Progenitor cell of endocrine pancreas (in vitro differentiated cells): ENCODE measurements around the gene JOSD2. TPM values are rescaled to one million over a fixed set of nuclear protein-coding genes. Genes with fewer than 3 reads are reported as not detected.

Experiments
- DNase-seq: peaks from one replicate; pipeline ENCODE4 v3.0.0; 2021; ENCODE audit warnings: low spot score; ENCODE audit not compliant: unreplicated experiment
- H3K27ac Mint-ChIP-seq: 2 replicates; pipeline ENCODE4 v1.8.0; 2021; ENCODE audit warnings: mild to moderate bottlenecking, moderate library complexity, mixed read lengths
- H3K27me3 Mint-ChIP-seq: 2 replicates; pipeline ENCODE4 v1.8.0; 2021; ENCODE audit warnings: mixed read lengths
- H3K36me3 Mint-ChIP-seq: 2 replicates; pipeline ENCODE4 v1.8.0; 2022; ENCODE audit warnings: mixed read lengths; ENCODE audit not compliant: insufficient read depth
- H3K4me1 Mint-ChIP-seq: 2 replicates; pipeline ENCODE4 v1.8.0; 2021; ENCODE audit warnings: low read depth, mixed read lengths
- H3K4me3 Mint-ChIP-seq: 2 replicates; pipeline ENCODE4 v1.8.0; 2021; ENCODE audit warnings: low read depth, mild to moderate bottlenecking, moderate library complexity, mixed read lengths
- H3K9me3 Mint-ChIP-seq: 2 replicates; pipeline ENCODE4 v1.8.0; 2021; ENCODE audit warnings: low read depth, mixed read lengths
- CTCF ChIP-seq: fragments of 200-600 bp; sonication (generic); IDR thresholded peaks from one replicate; pipeline ENCODE4 v1.5.0; 2021; ENCODE audit warnings: antibody characterized with exemption, mild to moderate bottlenecking; ENCODE audit not compliant: unreplicated experiment
- total RNA-seq: library from RNA; stranded (reverse); gene quantifications from 2 replicates; pipeline ENCODE4 v1.2.1, GENCODE V29; 2021

The JOSD2 gene
- total RNA-seq, 1 donor from 2014 or later, result 13.1 TPM

GRCh38 chr19:50549059-50549926, 38.3 kb upstream of the JOSD2 start:
- no peak for DNase-seq
- no peaks in the 10 kb centered on the region for H3K9me3 Mint-ChIP-seq
- no peak overlapping the region for H3K4me3 Mint-ChIP-seq
- H3K4me1 Mint-ChIP-seq, result peaks cover 2% of the 10 kb centered on the region
- no peak overlapping the region for H3K27ac Mint-ChIP-seq
- TF ChIP-seq CTCF, result no peak
- H3K36me3 Mint-ChIP-seq, result no peaks in the 10 kb centered on the region
- peaks cover 51% of the 10 kb centered on the region for H3K27me3 Mint-ChIP-seq

- Mint-ChIP-seq H3K27me3 (peaks cover 44% of the 10 kb centered on the region), H3K9me3 (no peaks in the 10 kb centered on the region), H3K4me1 (peaks cover 2% of the 10 kb centered on the region), H3K27ac (no peak overlapping the region), H3K36me3 (no peaks in the 10 kb centered on the region), H3K4me3 (no peak overlapping the region)
- no peak for DNase-seq
- no peak for TF ChIP-seq CTCF
Measured at GRCh38 chr19:50548191-50549058, 37.4 kb upstream of the JOSD2 start.

DNA sequence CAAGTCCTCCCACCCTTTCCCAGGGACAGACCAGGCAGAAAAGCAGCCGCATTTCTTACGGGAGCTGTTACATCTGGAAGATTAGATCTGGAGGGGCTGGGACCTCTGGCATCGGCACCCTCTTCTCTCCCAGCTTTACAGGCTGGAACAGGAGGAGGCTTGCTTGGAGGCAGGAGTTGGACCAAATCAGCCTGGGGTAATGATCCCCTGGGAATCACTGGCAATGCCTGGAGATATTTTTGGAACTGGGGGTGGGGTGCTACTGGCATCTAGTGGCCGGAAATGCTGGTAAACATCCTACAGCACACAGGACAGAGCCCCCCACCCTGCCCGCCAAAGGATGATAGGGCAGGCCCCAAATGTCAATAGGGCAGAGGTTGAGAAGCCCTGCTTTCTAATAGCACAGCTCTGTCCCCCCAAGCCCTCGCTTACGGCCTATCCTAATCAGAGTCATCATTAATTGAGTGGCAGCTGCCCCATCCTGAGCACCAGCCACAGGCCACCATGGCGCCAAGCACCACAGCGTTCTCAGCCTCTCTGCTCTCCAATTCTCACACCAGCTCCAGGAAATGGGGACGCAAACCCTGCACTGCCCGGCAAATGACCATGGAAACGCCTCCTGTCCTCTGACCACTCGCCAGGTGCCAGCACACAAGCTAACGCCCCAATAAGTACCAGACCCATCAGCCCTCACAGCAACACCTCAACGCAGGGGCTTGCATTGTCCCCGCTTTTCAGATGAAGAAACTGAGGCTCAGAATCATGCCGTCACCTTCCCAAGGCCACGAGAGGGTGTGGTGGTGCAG, 36.6 kb upstream of the JOSD2 start:
- no peaks in the 10 kb centered on the region for H3K9me3 Mint-ChIP-seq
- peaks cover 36% of the 10 kb centered on the region for H3K27me3 Mint-ChIP-seq
- H3K36me3 Mint-ChIP-seq, result no peaks in the 10 kb centered on the region
- no peak overlapping the region for H3K4me3 Mint-ChIP-seq
- no peak for TF ChIP-seq CTCF
- no peak overlapping the region for H3K27ac Mint-ChIP-seq
- peaks cover 2% of the 10 kb centered on the region for H3K4me1 Mint-ChIP-seq
- no peak for DNase-seq

- no peak overlapping the region for H3K4me3 Mint-ChIP-seq
- peaks cover 2% of the 10 kb centered on the region for H3K4me1 Mint-ChIP-seq
- no peak for TF ChIP-seq CTCF
- no peaks in the 10 kb centered on the region for H3K36me3 Mint-ChIP-seq
- no peaks in the 10 kb centered on the region for H3K9me3 Mint-ChIP-seq
- peaks cover 31% of the 10 kb centered on the region for H3K27me3 Mint-ChIP-seq
- H3K27ac Mint-ChIP-seq, result no peak overlapping the region
- DNase-seq, result no peak
Measured at GRCh38 chr19:50546527-50547221, 35.7 kb upstream of the JOSD2 start.
